HG03108 (cell line): ENCODE data around the gene HOOK2.
"Not testable (repeated sequence)": the region's sequence is repeated elsewhere in the genome, so short reads cannot be mapped to it uniquely, and the experiment has no call there.

Experiments
- ATAC-seq: cut with Tn5 transposase; IDR thresholded peaks from one replicate; pipeline ENCODE4 v1.9.1; 2021; ENCODE audit warnings: moderate library complexity; ENCODE audit not compliant: unreplicated experiment

The HOOK2 gene

DNA sequence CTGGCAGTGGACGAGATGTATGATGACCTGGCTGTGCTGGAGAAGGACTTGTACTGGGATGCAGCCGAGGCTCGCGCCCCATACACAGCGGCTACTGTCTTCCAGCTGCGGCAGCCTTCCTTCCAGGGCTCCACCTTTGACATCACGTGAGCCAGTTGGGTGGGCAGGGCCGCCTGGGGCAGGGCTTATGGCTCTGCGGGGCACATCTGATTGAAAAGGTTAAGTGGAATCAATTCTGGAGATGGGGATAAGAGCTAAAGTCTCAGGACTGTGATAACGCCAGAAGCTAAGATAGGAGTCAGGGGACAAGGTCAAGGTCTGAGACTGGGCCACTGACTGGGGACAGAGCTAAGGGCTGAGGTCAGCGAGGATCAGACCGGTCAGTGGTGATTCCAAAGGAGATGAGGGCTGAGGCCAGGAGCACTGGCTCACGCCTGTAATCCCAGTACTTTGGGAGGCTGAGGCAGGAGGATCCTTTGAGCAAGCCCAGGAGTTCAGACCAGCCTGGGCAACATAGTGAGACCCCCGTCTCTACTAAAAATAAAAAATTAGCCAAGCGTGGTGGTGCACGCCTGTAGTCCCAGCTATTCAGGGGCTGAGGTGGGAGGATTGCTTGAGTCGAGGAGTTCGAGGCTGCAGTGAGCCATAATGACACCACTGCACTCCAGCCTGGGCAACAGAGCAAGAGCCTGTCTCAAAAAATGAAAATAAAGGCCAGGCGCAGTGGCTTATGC is 19.0 kb downstream of the HOOK2 start:
- no peak for ATAC-seq

DNA sequence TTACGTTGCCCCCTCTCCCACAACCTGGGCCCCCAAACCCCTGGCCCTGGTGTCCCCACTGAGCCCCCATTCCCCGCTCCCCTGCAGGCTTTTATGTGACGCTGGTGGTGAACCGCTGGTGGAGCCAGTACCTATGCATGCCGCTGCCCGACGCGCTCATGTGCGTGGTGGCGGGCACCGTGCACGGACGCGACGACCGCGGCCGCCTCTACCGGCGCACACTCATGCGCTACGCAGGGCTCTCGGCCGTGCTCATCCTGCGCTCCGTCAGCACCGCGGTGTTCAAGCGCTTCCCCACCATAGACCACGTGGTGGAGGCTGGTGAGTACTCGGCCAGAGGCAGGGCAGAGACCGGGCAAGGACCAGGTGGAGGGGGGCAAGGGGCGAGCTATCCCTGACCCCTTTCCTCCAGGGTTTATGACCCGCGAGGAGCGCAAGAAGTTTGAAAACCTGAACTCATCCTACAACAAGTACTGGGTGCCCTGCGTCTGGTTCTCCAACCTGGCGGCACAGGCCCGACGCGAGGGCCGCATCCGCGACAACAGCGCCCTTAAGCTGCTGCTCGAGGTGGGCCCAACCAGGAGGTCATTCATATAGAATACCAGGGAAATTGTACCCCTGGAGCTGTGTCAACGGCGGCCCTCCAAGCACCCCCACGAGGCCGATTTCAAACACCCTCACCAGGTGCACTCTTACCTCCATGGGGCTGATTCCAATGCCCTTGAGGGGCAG is 20.7 kb downstream of the HOOK2 start:
- ATAC-seq = no peak

DNA sequence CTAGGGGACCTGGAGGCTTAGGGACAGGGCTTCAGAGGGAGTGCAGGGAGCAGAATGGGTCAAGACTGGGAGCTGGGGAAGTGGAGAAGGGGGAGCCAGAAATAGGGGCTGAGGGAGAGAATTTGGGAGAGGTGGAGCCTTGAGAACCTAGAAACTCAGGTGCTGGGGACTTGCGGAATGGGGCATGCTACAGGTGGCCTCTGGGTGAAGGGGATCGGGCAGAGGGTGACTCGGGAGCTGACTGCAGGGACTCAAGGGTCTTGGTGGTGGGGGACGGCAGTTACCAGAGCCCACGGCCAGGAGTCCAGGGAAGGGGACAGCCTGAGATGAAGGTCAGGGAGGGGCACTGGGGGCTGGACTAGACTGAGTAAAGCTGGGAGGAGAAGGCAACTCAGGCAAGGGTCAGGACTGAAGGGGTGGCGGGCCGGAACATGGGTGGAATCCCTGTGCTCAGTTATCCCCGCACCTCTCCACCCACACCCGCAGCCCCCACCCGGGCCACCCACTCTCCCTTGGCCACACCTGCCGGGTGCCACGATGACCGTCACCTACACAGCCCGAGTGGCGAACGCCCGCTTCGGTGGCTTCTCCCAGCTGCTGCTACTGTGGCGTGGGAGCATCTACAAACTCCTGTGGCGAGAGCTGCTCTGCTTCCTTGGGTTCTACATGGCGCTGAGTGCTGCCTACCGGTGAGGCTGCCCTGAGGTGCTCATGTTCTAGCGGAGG is 23.1 kb downstream of the HOOK2 start:
- ATAC-seq = no peak

DNA sequence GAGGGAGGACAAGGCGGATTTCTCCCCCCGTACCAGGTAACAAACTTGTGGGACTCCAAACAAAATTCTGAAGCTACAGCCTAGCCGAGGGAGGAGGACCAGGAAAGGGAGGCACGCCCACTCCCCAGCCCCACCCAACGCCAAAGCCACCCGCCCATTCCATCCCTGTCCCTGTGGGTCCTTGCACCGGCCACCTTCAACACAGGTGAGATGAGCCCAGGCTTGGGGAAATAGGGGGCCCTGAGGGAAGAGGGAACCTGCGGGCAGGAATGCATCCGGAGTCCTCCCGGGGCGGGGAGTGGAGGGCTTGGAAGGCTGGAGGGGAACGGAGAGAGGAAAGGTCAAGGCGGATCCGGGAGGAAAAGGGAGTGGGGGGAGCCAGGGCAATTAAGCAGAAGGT is 23.7 kb downstream of the HOOK2 start, which contains the start of gene BEST2:
BEST2 (plus strand) TSS at position 157 of the 400 bp plus-strand sequence. CDS start 802 bp downstream, outside the sequence.
- no peak for ATAC-seq

DNA sequence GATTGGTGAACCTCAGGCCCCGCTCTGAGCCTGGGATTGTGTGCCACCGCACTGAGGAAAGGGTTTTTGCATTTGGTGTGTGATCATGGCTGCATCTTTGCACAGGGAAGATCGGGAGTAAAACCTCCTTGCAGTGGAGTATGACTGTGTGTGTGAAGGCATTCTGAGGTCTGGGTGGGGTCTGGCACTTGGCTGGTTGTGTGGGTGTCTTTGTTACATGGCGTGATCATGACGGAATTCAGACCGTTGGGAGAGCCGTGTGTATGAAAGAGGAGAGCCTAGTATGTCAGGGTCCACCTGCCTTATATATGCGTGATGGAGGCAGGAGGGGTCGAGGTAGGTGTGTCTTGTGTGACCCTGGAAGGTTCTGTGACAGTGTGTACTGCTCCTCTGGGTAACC is 24.5 kb downstream of the HOOK2 start:
- no peak for ATAC-seq

DNA sequence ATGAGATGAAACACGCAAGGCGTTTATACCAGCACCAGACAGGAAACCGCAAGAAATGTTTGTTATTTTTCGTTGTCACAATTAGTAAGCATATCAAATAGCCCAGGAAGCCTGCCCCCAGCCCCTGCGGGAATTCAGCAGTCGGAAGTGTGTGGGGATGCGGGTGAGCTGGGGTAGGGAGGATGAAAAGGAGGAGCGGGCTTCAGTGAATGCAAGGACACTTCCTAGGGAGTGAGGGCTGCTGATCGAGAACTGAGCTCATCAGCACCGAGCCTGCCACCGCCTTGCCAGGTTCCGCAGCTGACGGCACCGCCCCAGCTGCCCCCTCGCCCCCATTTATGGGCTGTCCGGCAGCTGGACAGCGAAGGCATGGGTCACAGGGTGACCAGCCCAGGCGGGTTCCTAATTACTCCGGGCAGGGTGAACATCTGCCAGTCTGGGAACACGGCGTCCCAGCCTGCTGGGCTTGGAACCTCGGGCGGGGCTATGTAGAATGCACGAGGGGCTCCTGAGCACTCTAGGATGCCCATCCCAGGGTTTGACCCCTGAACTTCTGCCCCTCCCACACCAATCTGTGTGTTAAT is 25.3 kb downstream of the HOOK2 start:
- no peak for ATAC-seq

DNA sequence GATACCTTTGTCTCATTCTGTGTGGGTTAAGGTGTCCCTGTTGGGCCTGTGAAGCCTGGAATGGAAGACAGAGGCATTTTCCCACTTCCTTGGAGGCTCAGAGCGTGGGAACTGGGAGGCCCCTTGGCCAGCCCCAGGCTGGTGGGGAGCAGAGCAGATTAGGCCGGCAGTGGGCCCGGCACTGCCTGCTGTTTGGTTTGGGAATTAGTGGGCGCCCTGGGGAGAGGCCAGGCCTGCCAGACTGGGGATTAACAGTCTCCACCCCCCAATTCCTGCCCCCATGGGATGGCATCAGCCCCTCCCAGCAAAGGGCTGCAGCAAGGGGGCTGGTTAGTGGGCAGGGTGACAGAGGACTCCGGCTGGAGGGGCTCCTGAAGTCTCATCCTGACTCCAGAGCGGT is 26.9 kb downstream of the HOOK2 start:
- ATAC-seq = no peak

DNA sequence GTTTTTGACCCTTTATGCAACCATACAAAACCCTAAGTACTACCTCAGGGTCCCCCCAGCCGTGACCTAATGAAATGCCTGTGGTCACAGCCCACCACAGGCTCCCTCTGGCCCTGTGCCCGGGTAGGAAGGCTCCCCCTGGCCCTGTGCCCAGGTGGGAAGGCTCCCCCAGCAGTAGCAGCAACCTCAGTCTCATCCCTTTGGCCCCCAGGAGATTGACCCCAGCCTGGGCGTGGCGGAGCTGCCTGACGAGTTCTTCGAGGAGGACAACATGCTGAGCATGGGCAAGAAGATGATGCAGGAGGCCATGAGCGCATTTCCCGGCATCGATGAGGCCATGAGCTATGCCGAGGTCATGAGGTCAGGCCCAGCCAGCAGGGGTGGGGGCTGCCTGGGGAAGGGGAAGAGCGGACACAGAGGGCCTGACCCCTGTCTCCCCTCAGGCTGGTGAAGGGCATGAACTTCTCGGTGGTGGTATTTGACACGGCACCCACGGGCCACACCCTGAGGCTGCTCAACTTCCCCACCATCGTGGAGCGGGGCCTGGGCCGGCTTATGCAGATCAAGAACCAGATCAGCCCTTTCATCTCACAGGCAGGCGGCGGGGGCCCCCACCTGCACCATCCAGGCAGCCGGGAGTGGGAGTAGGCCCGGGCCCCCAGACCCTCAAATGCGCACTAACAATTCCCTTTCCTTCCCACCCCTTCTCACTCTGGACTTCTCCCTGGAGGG is 30.0 kb downstream of the HOOK2 start:
- no peak for ATAC-seq

DNA sequence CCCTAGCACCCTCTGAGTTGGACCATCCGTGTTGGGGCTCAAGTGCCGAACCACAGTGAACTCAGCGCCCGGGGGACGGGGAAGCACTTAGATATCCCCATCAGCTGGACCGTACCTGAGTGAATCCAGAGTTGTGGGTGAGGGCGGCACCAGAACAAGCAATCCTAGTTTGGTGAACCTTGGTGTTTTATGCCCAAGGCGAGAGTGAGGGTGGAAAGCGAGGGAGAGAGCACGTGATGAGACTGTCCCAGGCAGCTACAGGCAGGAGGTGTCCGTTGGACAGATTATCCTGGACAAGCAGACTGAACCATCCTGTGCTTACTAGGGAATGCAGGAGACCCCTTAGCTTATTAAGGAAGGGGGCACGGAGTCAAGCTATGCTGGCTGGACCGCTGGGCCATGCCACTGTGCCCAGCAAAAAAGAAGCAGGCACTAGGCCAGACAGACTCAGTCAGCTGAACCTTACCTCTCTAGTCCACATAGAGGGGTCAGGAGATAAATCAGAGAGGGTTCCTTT is 37.5 kb downstream of the HOOK2 start:
- ATAC-seq = no peak

DNA sequence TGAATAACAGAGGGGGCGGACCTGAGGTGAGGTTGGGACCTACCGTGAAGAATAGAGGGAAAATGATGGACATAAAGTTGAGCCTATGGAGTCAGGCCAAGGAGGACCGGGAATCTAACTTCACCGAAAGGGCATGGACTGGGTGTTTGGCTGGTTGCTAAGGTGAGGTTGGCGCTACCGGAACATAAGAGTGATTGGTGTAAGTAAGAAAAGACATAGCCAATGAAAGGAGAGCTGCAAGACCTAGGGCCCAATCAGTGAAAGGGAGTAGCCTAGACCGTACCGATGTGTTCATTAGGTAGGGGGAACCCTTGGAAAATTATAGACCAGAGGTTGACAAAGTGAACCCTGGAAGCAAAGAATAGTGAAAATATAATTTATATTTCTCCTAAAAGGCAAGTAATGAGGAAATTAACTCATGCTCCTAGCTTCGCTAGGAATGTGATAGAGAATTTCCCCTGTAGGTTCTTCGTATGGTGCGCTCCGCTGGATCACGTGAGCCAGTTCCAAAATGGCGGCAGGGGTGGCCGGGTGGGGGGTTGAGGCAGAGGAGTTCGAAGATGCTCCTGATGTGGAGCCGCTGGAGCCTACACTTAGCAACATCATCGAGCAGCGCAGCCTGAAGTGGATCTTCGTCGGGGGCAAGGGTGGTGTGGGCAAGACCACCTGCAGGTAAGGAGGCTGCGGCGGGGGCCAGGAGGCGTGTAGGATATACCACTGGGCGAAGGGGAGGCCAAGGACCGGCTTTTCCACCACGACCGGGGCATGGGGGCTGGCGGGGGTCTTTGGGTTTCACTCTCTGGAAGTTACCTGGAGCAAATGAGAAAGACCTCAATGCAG is 38.1 kb downstream of the HOOK2 start, which contains the start of gene GET3:
GET3 (plus strand) TSS at position 503 of the 840 bp plus-strand sequence; CDS start at position 512, 9 bp downstream.
- ATAC-seq = peak; percentile 71

DNA sequence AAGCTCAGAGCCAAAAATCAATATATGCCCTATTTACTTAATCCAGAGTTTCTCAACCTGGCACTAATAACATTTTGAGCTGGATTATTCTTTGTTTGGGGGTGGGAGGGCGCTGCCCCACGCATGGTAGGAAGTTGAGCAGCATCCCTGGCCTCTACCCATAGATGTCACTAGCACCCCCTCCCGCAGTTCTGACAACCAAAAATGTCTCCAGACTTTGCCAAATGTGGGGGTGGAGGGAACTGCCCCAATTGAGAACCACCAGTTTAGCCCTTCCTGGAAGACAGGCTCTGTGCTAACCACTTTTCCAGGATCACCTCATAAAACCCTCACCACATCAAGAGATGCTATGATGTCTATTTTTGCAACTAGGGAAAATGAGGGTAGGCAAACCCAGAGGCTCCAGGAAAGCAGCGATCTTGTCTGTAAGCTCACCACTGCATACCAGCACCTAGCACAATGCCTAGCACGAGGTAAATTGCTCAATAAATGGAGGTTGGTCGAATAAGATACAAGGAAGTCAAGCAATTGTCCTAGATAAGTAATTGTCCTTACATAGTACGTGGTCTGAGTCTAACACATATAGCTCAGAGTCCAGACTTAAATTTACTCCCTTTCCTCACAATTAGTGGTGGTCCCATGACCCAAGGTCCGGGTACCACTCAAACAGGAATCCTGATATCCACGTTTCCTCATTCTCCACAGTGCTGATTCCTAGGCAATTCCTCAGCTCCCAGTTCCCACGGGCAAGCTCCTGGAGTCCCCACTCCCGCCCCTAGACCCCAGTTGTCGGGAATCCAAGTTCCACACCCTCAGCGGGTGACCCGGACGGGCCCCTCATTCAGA is 41.8 kb downstream of the HOOK2 start:
- ATAC-seq = no peak

DNA sequence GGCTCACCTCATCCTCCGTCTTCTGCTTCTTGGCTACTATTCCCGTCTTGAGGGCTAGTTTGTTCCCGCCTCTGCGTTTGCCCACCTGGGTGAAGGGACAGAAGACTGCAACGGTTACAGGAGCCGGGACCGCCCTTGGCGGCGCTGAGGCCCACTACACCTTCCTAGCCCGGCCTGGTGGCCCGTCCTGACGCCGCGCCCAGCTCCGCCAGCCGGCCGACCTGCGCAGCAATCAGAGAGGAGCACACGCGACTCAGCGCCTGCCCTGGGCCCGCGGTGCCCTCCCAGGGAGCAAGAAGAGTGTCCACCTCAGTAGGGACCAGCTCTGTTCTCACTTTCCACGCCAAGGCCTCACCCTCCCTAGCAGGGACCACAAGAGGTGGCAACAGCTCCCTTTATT is 44.0 kb downstream of the HOOK2 start:
- ATAC-seq = no peak

DNA sequence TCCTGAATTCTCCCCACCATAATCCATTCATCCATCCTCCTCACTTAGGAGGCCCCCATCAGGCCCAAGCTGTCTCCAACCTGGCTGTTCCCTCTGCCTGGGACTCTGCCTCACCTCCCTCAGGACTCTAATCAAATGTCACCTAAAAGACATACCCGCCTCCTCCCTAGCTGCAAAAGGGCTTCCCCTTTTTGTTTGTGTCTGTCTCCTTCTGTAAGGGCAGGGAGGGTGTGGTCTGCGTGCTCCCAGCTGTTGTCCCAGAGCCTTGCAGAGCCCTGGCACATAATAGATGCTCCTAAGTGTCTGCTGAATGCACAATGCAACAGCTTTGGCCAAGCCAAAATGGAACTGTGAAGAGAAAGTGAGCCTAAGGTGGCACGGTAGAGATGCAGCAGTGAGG is 45.3 kb downstream of the HOOK2 start:
- no peak for ATAC-seq

DNA sequence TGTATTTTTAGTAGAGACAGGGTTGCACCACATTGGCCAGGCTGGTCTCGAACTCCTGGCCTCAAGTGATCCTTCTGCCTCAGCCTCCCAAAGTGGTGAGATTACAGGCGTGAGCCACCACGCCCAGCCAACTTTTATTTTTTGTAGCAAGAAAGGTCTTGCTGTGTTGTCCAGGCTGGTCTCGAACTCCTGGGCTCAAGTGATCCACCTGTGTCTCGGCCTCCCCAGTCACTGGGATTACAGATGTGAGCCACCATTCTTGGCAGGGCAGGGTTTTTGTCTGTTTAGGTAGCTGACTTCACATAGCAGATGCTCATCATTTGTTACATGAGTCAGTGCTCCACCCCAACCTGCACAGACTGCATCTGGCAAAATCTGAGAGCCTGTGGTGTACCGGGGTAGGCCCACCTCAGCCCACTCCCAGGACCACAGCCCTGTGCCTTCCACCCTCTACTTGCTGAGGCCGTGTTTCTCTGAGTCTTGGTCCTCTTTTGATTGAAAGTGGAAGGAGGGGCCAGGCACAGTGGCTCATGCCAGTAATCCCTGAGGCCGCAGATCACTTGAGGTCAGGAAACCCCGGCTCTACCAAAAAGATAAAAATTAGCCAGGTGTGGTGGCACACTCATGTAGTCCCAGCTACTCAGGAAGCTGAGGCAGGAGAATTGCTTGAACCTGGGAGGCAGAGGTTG is 47.5 kb downstream of the HOOK2 start:
- ATAC-seq = no peak

DNA sequence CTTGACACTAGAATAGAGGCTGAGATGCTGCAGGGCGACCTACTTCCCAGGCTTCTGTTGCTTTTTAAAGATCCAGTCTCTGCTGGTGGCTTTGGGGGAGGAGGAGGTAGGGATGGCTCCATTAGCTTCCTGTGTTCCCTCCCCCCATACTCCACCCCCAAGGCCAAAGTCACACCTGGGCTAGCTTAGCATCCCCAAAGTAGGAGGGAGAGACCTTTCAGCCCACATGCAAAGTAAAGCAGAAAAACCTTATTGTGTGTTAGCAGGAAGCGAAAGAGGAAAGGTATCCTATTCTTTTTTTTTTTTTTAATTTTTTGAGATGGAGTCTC is 48.4 kb downstream of the HOOK2 start:
- no peak for ATAC-seq

DNA sequence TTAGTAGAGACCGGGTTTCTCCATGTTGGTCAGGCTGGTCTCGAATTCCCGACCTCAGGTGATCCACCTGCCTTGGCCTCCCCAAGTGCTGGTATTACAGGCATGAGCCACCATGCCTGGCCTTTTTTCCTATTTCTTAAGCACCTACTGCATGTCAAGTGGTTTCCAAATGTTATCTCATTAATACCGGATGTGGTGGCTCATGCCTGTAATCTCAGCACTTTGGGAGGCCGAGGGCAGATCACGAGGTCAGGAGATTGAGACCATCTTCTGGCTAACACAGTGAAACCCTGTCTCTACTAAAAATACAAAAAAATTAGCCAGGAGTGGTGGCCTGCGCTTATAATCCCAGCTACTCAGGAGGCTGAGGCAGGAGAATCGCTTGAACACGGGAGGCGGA is 49.7 kb downstream of the HOOK2 start:
- ATAC-seq = not testable (repeated sequence)

DNA sequence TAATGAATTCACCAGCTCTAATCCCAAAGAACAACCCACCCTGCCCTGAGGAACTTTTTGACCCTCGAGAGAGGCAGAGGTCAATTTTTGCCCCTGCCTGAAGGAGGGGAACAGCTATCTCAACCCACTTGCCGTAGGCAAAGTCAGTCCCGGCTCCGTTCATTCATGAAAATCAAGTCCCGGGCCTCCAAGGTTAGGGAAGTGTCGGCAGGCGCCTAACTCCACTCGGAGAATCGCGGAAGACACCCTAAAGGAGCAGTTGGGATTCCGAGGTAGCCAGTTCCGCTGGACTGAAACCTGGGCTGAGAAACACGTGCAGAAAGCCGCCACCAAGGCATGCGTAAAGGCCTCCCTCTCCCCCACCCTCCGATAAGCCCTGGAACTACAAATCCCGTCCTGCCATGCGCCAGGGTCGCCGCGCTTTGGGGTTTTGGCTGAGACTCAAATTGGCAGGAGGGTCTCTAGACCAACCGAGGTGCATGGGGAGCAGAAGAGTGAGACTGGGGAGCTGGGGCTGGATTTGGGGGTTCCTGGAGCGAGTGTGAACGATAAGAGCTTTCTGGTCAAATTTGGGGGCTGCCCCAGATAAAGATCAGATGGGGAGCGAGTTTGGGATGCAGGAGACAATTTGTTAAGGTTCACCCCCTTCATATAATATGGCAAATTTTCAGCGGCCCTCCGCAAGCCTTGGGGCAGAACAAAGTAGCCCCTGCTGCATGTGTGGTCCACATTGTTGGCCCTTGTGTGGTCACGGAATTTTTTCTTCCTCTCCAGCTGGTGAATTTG is 51.5 kb downstream of the HOOK2 start, which contains the start of gene TNPO2:
TNPO2 (minus strand) TSS at position 292 of the 786 bp plus-strand sequence. CDS start 2,955 bp downstream, outside the sequence.
- no peak for ATAC-seq
